A549 (cell line): Measurements from ENCODE around the gene LGMN. TPM values are rescaled to one million over a fixed set of nuclear protein-coding genes. Genes with fewer than 3 reads are reported as not detected.

Source experiments
- ATAC-seq, 2 experiments: fragments of 200-7000 bp in 1 of 2; fragments of >200 bp in 1 of 2; cut with Nextera tagmentation in 1 of 2; cut with Tn5 transposase in 1 of 2; 3 replicates each; pipeline versions ENCODE4 v1.8.0 to v1.9.1; 2018 to 2020; ENCODE audit warnings: mild to moderate bottlenecking in 1 of 2, moderate library complexity in 1 of 2
- CTCF ChIA-PET: fragments of 300-600 bp; sonication (Branson Sonifier 250); formaldehyde crosslinking; extraction: SDS; loops from one replicate; lab custom pipeline; 2021; ENCODE audit warnings: antibody characterized with exemption, inconsistent platforms; lab: Yijun Ruan, JAX
- POLR2A ChIA-PET: fragments of 350-600 bp; formaldehyde crosslinking; extraction: SDS; loops from one replicate; lab custom pipeline; 2021; ENCODE audit warnings: antibody characterized with exemption, inconsistent platforms; lab: Yijun Ruan, JAX
- DNase-seq, 2 experiments: peaks; one replicate each; pipeline versions ENCODE4 v3.0.0 to v3.0.0-alpha.2; 2011 to 2016; ENCODE audit warnings: low read depth in 1 of 2, low spot score in 1 of 2
- FAIRE-seq: peaks from 2 replicates; lab custom pipeline; 2011; peaks lifted over from hg19 to GRCh38; lab: Jason Lieb, UNC
- H3K27ac ChIP-seq, 2 experiments: fragments of >200 bp; sonication (Bioruptor Twin); formaldehyde crosslinking; 3 replicates each; pipeline ENCODE4 v1.5.1; 2016 to 2017
- H3K4me1 ChIP-seq: fragments of >200 bp; sonication (Bioruptor Twin); formaldehyde crosslinking; 3 replicates; pipeline ENCODE4 v1.6.1; 2016
- H3K4me2 ChIP-seq: fragments of >200 bp; sonication (Bioruptor Twin); formaldehyde crosslinking; 3 replicates; pipeline ENCODE4 v1.6.1; 2016
- H3K4me3 ChIP-seq: fragments of >200 bp; sonication (Bioruptor Twin); formaldehyde crosslinking; 3 replicates; pipeline ENCODE4 v1.5.1; 2016
- H3K9me3 ChIP-seq: fragments of >200 bp; sonication (Bioruptor Twin); formaldehyde crosslinking; 3 replicates; pipeline ENCODE4 v1.6.1; 2016
- ATOH8 ChIP-seq: fragments of 250-450 bp; sonication (Bioruptor Pico); IDR thresholded peaks from 2 replicates; pipeline ENCODE4 v1.5.0; 2020; ENCODE audit warnings: low read depth, mild to moderate bottlenecking, moderate library complexity
- CBX2 ChIP-seq: fragments of 200-600 bp; sonication (generic); IDR thresholded peaks from 2 replicates; pipeline ENCODE4 v1.6.1; 2016; ENCODE audit warnings: low read depth, mild to moderate bottlenecking, borderline replicate concordance
- CHD2 ChIP-seq: fragments of 150-350 bp; IDR thresholded peaks from 2 replicates; pipeline ENCODE4 v1.6.1; 2014; ENCODE audit warnings: low read length; ENCODE audit not compliant: partially characterized antibody
- CTCF ChIP-seq: fragments of >200 bp; sonication (Bioruptor Twin); formaldehyde crosslinking; IDR thresholded peaks from 3 replicates; pipeline ENCODE4 v1.5.1; 2016
- FOSL2 ChIP-seq, 2 experiments: fragments of 450-650 bp in 1 of 2; fragments of >200 bp in 1 of 2; sonication (Bioruptor Twin) in 1 of 2; formaldehyde crosslinking; IDR thresholded peaks; 2 replicates each; pipeline versions ENCODE4 v1.5.0 to v1.6.1; 2016 to 2020; ENCODE audit warnings: mild to moderate bottlenecking in 1 of 2, moderate library complexity in 1 of 2
- FOXS1 ChIP-seq: fragments of 250-450 bp; sonication (Bioruptor Pico); IDR thresholded peaks from 2 replicates; pipeline ENCODE4 v1.5.0; 2020; ENCODE audit warnings: mild to moderate bottlenecking, moderate library complexity
- HDAC2 ChIP-seq: fragments of 200-600 bp; sonication (generic); IDR thresholded peaks from 2 replicates; pipeline ENCODE4 v1.6.1; 2016
- HES2 ChIP-seq: fragments of >200 bp; sonication (Bioruptor Twin); formaldehyde crosslinking; IDR thresholded peaks from 2 replicates; pipeline ENCODE4 v1.6.1; 2016
- HEYL ChIP-seq: fragments of 250-450 bp; sonication (Bioruptor Pico); IDR thresholded peaks from 2 replicates; pipeline ENCODE4 v1.8.0; 2021; ENCODE audit warnings: mild to moderate bottlenecking, moderate library complexity
- HMGXB4 ChIP-seq: fragments of 250-450 bp; sonication (Bioruptor Pico); IDR thresholded peaks from 2 replicates; pipeline ENCODE4 v1.5.0; 2021; ENCODE audit warnings: mild to moderate bottlenecking, moderate library complexity, borderline replicate concordance
- HOXB13 ChIP-seq: fragments of 250-450 bp; sonication (Bioruptor Pico); IDR thresholded peaks from 2 replicates; pipeline ENCODE4 v1.5.0; 2020; ENCODE audit warnings: low read depth, mild to moderate bottlenecking, moderate library complexity
- HOXB5 ChIP-seq: fragments of 250-450 bp; sonication (Bioruptor Pico); IDR thresholded peaks from 2 replicates; pipeline ENCODE4 v1.5.0; 2020; ENCODE audit warnings: mild to moderate bottlenecking, moderate library complexity
- MAX ChIP-seq: IDR thresholded peaks from 2 replicates; pipeline ENCODE4 v1.6.1; 2012
- NFE2L2 ChIP-seq: fragments of 150-350 bp; conservative IDR thresholded peaks from 2 replicates; pipeline ENCODE4 v1.6.1; 2014; ENCODE audit warnings: low read length
- PBX3 ChIP-seq: IDR thresholded peaks from 2 replicates; pipeline ENCODE4 v1.6.1; 2012
- POLR2A ChIP-seq: IDR thresholded peaks from 2 replicates; pipeline ENCODE4 v1.6.1; 2012; ENCODE audit warnings: mild to moderate bottlenecking, low read length
- POLR2AphosphoS2 ChIP-seq: conservative IDR thresholded peaks from 2 replicates; pipeline ENCODE4 v1.6.1; 2012; ENCODE audit warnings: low read length, improper control_type of control experiment, inconsistent platforms
- RAD21 ChIP-seq, 2 experiments: fragments of >200 bp in 1 of 2; sonication (Bioruptor Twin) in 1 of 2; formaldehyde crosslinking in 1 of 2; IDR thresholded peaks in 1 of 2; conservative IDR thresholded peaks in 1 of 2; 2 replicates in 1 of 2; 3 replicates in 1 of 2; pipeline ENCODE4 v1.6.1; 2012 to 2018; ENCODE audit warnings: inconsistent platforms in 1 of 2
- REST ChIP-seq: fragments of 200-600 bp; sonication (generic); IDR thresholded peaks from 2 replicates; pipeline ENCODE4 v1.6.1; 2016; ENCODE audit warnings: antibody characterized with exemption, mild to moderate bottlenecking, moderate library complexity
- TFCP2L1 ChIP-seq: fragments of 250-450 bp; sonication (Bioruptor Pico); IDR thresholded peaks from 2 replicates; pipeline ENCODE4 v1.5.0; 2021; ENCODE audit warnings: mild to moderate bottlenecking
- TP53 ChIP-seq: fragments of 250-450 bp; sonication (Bioruptor Pico); IDR thresholded peaks from 2 replicates; pipeline ENCODE4 v1.5.0; 2021; ENCODE audit warnings: mild to moderate bottlenecking, moderate library complexity
- USF2 ChIP-seq: fragments of 450-650 bp; IDR thresholded peaks from 2 replicates; pipeline ENCODE4 v1.6.1; 2014; ENCODE audit warnings: antibody characterized with exemption
- WGBS: methylation state at CpG from one replicate; pipeline ENCODE4 v1.1.6; 2017; ENCODE audit errors: missing lambda C conversion rate; 5-methylcytosine and 5-hydroxymethylcytosine counted together
- polyA plus RNA-seq, 4 experiments: library from polyadenylated mRNA; depleted of rRNA in 3 of 4; stranded (reverse); fragments of >200 nt; fragmentation: RNase III in 1 of 4; extraction: RNeasy Plus Mini Kit Qiagen cat#74134 plus additional on column Dnase treatment in 1 of 4; gene quantifications; 2 replicates in 3 of 4; 3 replicates in 1 of 4; pipeline ENCODE4 v1.2.3, GENCODE V29; 2011 to 2017

The LGMN gene
- polyA plus RNA-seq, 2 of the 4 experiments (the other 2 are of a cell fraction) = 70.4 to 106 TPM

- Histone ChIP-seq H3K4me3 (peak overlapping the region; percentile 84), H3K27ac (peak overlapping the region; percentile 94 to 98), H3K4me2 (peak overlapping the region; percentile 88), H3K9me3 (peaks cover 3% of the 10 kb centered on the region; the same call in 2 of the 3 replicates), H3K4me1 (peaks cover 20% of the 10 kb centered on the region)
- ATAC-seq (peak; percentile 14 to 30; a peak in 5 of 6 replicates), FAIRE-seq (no peak), DNase-seq (no peak)
- TF ChIP-seq HEYL (CRISPR knock-in tag) (no peak), POLR2AphosphoS2 (no peak), ATOH8 (CRISPR knock-in tag) (no peak), FOXS1 (no peak), RAD21 (conservative IDR thresholded peaks at IDR 0.05 in 1 of 2, IDR thresholded peaks at IDR 0.05 in 1 of 2) (no peak), CBX2 (no peak)
- ChIA-PET POLR2A (interaction anchor here (0.6 to 1.6 kb wide), 6 partner anchors 10 to 688 kb away, joined by 3 to 6 read pairs (median 4); partner anchors contain the start of genes ATXN3, CPSF2, LGMN and NDUFB1), CTCF (interaction anchor here (0.9 to 1.6 kb wide), 2 partner anchors 74 to 87 kb away, joined by 3 read pairs; no protein-coding TSS in a partner anchor)
- 3% methylated on average over 12 of the region's 20 CpGs for WGBS
These were observed 46.1 kb upstream of the LGMN start for GRCh38 chr14:92794547-92794941.

- DNase-seq = peak; percentile 75 to 99
- H3K4me2 ChIP-seq = peak within 1 kb of the TSS; percentile 88
- ATAC-seq = peak; percentile 95 to 96
- POLR2A ChIA-PET = interaction anchor here (0.5 to 1.6 kb wide), 8 partner anchors 10 to 688 kb away, joined by 3 to 6 read pairs (median 4); partner anchors contain the start of genes ATXN3, CPSF2, LGMN and NDUFB1
- 2% methylated on average over 19 of the region's 71 CpGs for WGBS
- peak within 1 kb of the TSS; percentile 94 to 98 for H3K27ac ChIP-seq
- peaks cover 9% of the 10 kb centered on the region for H3K9me3 ChIP-seq
- CTCF ChIA-PET = interaction anchor here (0.6 to 1.6 kb wide), 5 partner anchors 10 to 104 kb away, joined by 3 to 6 read pairs (median 3); no protein-coding TSS in a partner anchor
- peak within 1 kb of the TSS; percentile 84 for H3K4me3 ChIP-seq
- H3K4me1 ChIP-seq = peaks cover 20% of the 10 kb centered on the region
- peak; percentile 56 for FAIRE-seq
- no peak for TF ChIP-seq HES2
- no peak for TF ChIP-seq CTCF
- no peak for TF ChIP-seq HOXB5
- no peak for TF ChIP-seq PBX3
- TF ChIP-seq CHD2 = no peak
- TF ChIP-seq HEYL (CRISPR knock-in tag) = no peak
- 0 out of 2 replicates have a peak, but pooled peaks have one; percentile 17 for TF ChIP-seq HMGXB4
- no peak for TF ChIP-seq RAD21 (conservative IDR thresholded peaks at IDR 0.05 in 1 of 2, IDR thresholded peaks at IDR 0.05 in 1 of 2)
- no peak for TF ChIP-seq TFCP2L1 (CRISPR knock-in tag)
- TF ChIP-seq REST = 0 out of 2 replicates have a peak, but pooled peaks have one; percentile 20
- peak; percentile 65; the same call in 1 of the 2 replicates for TF ChIP-seq HOXB13 (CRISPR knock-in tag)
- peak; percentile 82 for TF ChIP-seq POLR2A
- TF ChIP-seq FOSL2 (IDR thresholded peaks at IDR 0.05) = no peak
- TF ChIP-seq FOSL2 (CRISPR knock-in tag; IDR thresholded peaks at IDR 0.05) = peak; percentile 42
- TF ChIP-seq HDAC2 = no peak
- TF ChIP-seq MAX = peak; percentile 99
- no peak for TF ChIP-seq NFE2L2
- peak; percentile 94 for TF ChIP-seq USF2
- no peak for TF ChIP-seq FOXS1
- TF ChIP-seq TP53 (CRISPR knock-in tag) = no peak
These were observed 45.5 kb upstream of the LGMN start, which contains the start of gene GOLGA5 for GRCh38 chr14:92793709-92794546. Gene GOLGA5, plus strand, starts transcription at chr14:92794305. Its CDS starts 3,133 bp downstream, at chr14:92797438.
